Thoracic aorta (tissue), 2 donors: ENCODE results near the gene FNDC7. TPM values are rescaled to one million over a fixed set of nuclear protein-coding genes. Genes with fewer than 3 reads are reported as not detected.
"Not testable (repeated sequence)": the region's sequence is repeated elsewhere in the genome, so short reads cannot be mapped to it uniquely, and the experiment has no call there.

ENCODE experiments used
- ATAC-seq: fragments of 150-250 bp; one replicate; pipeline ENCODE4 v1.8.0; 2017; ENCODE audit warnings: low read depth; ENCODE audit not compliant: insufficient number of reproducible peaks, low FRiP score
- DNase-seq: peaks from one replicate; pipeline ENCODE4 v3.0.0-alpha.2; 2020; ENCODE audit warnings: low spot score
- H3K27ac ChIP-seq, 2 donors: fragments of 200-600 bp; sonication (generic); 1 replicate in 1 of 2; 2 replicates in 1 of 2; pipeline ENCODE4 v1.5.1; 2016; ENCODE audit warnings: mild to moderate bottlenecking in 2 of 2, moderate library complexity in 2 of 2
- H3K27me3 ChIP-seq: fragments of 200-600 bp; sonication (generic); replicated peaks from 2 replicates; pipeline ENCODE4 v1.6.0; 2016; ENCODE audit warnings: mild to moderate bottlenecking; ENCODE audit not compliant: insufficient read depth
- H3K36me3 ChIP-seq: fragments of 200-600 bp; sonication (generic); one replicate; pipeline ENCODE4 v1.5.1; 2016
- H3K4me1 ChIP-seq, 2 donors: fragments of 200-600 bp; sonication (generic); 1 replicate in 1 of 2; 2 replicates in 1 of 2; pipeline versions ENCODE4 v1.5.1 to v1.6.0; 2016; ENCODE audit warnings: low read depth in 2 of 2, mild to moderate bottlenecking in 1 of 2; ENCODE audit not compliant: control insufficient read depth in 1 of 2
- H3K4me3 ChIP-seq: fragments of 200-600 bp; sonication (generic); 2 replicates; pipeline ENCODE4 v1.5.1; 2016; ENCODE audit warnings: mild to moderate bottlenecking
- H3K9me3 ChIP-seq: fragments of 200-600 bp; sonication (generic); 2 replicates; pipeline ENCODE4 v1.5.1; 2016
- total RNA-seq, 2 donors: library from RNA; depleted of rRNA; stranded (reverse); fragments of >200 nt; gene quantifications; one replicate each; pipeline versions ENCODE4 v1.1.0 to v1.2.3, GENCODE V29; 2016
- TF ChIP-seq, protein P1 (sequence below): fragments of 200-600 bp; sonication (generic); IDR thresholded peaks from one replicate; pipeline ENCODE4 v1.5.1; 2019; ENCODE audit warnings: antibody characterized with exemption

FNDC7 gene
- total RNA-seq, 2 donors from 2014 or later, result not detected

DNA sequence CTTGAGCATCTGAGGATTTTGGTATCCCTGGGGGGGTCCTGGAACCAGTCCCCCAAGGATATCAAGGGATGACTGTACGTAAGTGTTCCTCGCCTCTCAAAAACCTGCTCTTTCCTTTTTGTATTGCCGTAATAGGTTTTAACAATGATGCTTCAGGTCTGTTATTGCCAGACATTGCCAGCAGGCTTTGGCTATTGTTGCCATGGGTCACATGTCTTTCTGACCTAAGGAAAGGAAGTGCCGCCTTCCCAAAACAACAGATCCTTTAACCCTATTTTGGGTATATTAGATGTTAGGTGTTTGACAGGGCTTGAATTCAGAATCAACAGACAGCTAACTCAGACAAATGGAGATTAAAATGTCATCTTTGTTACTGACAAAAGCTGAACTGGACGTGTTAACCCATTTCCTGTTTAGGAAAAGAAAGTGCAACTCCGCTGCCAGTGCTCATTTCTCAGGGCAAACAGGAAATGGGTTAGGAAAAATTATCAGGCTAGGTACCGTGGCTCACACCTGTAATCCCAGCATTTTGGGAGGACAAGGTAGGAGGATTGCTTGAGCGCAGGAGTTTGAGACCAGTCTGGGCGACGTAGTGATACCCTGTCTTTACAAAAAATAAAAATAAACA, 33.0 kb upstream of the FNDC7 start:
- H3K27ac ChIP-seq, result no peak overlapping the region
- H3K4me3 ChIP-seq, result peak overlapping the region; percentile 53
- H3K27me3 ChIP-seq, result no peaks in the 10 kb centered on the region
- DNase-seq, result no peak
- no peaks in the 10 kb centered on the region for H3K36me3 ChIP-seq
- ATAC-seq, result no peak
- TF ChIP-seq, protein P1, sequence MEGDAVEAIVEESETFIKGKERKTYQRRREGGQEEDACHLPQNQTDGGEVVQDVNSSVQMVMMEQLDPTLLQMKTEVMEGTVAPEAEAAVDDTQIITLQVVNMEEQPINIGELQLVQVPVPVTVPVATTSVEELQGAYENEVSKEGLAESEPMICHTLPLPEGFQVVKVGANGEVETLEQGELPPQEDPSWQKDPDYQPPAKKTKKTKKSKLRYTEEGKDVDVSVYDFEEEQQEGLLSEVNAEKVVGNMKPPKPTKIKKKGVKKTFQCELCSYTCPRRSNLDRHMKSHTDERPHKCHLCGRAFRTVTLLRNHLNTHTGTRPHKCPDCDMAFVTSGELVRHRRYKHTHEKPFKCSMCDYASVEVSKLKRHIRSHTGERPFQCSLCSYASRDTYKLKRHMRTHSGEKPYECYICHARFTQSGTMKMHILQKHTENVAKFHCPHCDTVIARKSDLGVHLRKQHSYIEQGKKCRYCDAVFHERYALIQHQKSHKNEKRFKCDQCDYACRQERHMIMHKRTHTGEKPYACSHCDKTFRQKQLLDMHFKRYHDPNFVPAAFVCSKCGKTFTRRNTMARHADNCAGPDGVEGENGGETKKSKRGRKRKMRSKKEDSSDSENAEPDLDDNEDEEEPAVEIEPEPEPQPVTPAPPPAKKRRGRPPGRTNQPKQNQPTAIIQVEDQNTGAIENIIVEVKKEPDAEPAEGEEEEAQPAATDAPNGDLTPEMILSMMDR, result no peak
- no peaks in the 10 kb centered on the region for H3K9me3 ChIP-seq
- no peaks in the 10 kb centered on the region for H3K4me1 ChIP-seq

DNA sequence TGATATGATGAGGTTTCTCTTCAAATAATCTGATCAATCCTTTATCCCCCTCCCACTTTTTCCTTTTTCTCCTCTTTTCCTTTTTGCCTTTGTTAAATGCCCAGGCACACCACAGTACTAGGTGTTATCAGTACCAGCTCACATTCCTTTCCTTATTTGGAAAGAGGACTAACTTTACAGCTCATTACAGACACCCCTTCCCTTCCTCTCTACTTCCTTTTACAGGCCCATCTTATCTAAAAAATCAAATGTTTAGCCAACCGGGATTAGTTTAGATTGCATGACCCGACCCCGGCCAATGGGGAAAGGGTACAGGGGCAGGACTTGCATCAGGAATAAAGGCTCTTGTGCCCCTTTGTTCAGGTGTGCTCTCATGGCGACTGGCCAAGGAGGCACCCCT, 31.0 kb upstream of the FNDC7 start:
- H3K4me1 ChIP-seq, H3K27me3 ChIP-seq, H3K9me3 ChIP-seq, H3K27ac ChIP-seq, DNase-seq, ATAC-seq, H3K4me3 ChIP-seq, H3K36me3 ChIP-seq: not testable (repeated sequence)

DNA sequence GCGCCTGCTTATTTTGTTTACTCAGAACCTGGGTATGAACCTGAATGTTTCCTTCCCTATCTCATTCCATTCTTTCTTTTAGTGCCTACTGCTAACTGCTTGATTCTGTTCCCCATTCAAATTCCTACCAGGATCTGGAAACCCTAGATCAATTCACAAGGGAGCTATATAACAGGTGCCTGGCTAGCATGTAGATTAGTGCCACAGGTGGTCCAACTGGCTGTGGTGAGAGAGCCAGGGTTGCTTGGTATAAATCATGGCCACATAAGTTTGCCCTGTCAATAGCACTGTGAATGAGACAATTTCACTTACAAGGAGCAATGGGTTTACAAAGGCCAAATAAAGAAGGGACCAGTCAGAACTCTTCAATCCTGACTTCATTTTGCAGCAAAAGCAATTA, 27.2 kb upstream of the FNDC7 start:
- Histone ChIP-seq H3K4me1 (no peaks in the 10 kb centered on the region), H3K27ac (no peak overlapping the region), H3K4me3 (no peak overlapping the region), H3K9me3 (no peaks in the 10 kb centered on the region), H3K36me3 (no peaks in the 10 kb centered on the region), H3K27me3 (no peaks in the 10 kb centered on the region)
- ATAC-seq, result no peak
- no peak for DNase-seq
- TF ChIP-seq, protein P1, result no peak

DNA sequence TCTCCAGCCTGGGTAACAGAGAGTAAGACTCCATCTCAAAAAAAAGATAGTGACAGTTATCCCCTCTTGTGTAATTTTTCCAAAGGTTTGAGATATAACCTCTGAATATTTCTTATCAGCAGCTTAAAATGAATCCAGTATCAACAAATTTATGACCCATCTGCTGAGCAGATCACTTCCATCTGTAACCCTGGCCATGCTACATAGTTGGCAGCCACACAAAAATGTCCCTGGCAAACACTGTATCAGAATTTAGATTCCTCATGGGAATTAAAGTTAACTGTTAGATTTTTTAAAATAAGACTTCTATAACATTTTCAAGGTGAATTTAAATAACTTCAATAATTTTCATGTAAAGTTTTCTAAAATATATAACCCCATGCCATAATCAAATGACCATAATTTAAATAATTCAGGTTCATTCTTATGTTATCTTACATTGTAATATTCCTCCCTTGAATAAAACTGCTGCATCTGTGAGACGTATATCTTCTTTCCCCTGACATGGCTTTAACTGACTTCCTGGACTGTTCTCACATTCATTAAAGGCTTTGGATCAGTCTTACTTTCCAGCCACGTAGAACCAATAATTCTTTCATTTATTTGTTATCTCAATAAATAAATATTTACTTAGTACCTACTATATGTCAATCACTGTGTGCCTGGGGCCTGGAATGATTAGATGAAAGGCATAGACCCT, 25.9 kb upstream of the FNDC7 start:
- DNase-seq (no peak), ATAC-seq (no peak)
- no peaks in the 10 kb centered on the region for H3K9me3 ChIP-seq
- no peaks in the 10 kb centered on the region for H3K27me3 ChIP-seq
- no peaks in the 10 kb centered on the region for H3K36me3 ChIP-seq
- TF ChIP-seq, protein P1, result no peak
- peaks cover 0 to 9% of the 10 kb centered on the region in 2 donors for H3K4me1 ChIP-seq
- H3K27ac ChIP-seq, result no peak overlapping the region
- H3K4me3 ChIP-seq, result no peak overlapping the region

DNA sequence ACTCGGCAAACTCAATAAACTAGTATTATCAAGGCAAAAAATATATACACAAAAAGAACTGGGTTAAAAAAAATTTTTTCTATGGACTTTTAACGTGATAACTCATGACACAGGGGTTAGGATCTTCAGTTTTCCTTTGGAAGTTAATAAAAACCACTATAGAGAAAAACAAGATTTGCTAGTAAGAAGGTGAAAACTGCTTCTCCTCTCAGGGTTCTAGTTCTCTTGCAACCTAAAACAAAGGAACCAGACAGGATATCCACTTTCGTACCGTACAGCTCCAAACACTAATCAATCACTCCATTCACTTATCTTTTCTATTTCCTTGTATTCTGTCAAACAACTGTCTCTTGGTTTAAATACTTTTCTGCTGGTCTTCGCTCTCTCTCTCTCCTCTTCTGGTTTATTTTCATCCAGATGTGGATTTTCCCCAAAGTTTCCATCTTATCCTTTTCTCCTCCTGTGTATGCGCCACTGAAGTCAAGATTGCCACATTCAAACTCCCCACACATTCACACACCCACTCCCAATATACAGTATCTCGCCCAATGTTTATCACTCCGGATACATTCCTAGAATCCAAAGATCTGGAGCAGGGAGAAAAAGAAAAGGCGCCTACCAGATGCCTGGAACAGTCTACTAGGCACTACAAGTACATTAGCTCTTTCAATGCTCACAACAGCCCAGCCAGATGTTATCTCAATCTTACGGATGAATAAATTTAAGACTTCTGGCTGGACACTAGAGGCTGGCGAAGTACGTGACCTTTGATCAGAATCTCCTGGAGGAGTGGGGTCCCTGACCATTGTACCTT, 21.4 kb upstream of the FNDC7 start:
- no peaks in the 10 kb centered on the region for H3K9me3 ChIP-seq
- no peak for ATAC-seq
- no peaks in the 10 kb centered on the region for H3K36me3 ChIP-seq
- H3K27ac ChIP-seq, result peak overlapping the region; percentile 97 to 98
- peaks cover 14 to 37% of the 10 kb centered on the region in 2 donors for H3K4me1 ChIP-seq
- TF ChIP-seq, protein P1, result no peak
- peak overlapping the region; percentile 86 for H3K4me3 ChIP-seq
- H3K27me3 ChIP-seq, result no peaks in the 10 kb centered on the region
- no peak for DNase-seq
